HG03066 (cell line): ENCODE data around the gene GMIP.

Experiments used
- ATAC-seq: cut with Tn5 transposase; IDR thresholded peaks from one replicate; pipeline ENCODE4 v1.9.1; 2021; ENCODE audit warnings: low read depth; ENCODE audit not compliant: unreplicated experiment

The GMIP gene

GRCh38 chr19:19659646-19660245, 16.3 kb upstream of the GMIP start:
- no peak for ATAC-seq

GRCh38 chr19:19657397-19657783, 13.9 kb upstream of the GMIP start:
- ATAC-seq = no peak

DNA sequence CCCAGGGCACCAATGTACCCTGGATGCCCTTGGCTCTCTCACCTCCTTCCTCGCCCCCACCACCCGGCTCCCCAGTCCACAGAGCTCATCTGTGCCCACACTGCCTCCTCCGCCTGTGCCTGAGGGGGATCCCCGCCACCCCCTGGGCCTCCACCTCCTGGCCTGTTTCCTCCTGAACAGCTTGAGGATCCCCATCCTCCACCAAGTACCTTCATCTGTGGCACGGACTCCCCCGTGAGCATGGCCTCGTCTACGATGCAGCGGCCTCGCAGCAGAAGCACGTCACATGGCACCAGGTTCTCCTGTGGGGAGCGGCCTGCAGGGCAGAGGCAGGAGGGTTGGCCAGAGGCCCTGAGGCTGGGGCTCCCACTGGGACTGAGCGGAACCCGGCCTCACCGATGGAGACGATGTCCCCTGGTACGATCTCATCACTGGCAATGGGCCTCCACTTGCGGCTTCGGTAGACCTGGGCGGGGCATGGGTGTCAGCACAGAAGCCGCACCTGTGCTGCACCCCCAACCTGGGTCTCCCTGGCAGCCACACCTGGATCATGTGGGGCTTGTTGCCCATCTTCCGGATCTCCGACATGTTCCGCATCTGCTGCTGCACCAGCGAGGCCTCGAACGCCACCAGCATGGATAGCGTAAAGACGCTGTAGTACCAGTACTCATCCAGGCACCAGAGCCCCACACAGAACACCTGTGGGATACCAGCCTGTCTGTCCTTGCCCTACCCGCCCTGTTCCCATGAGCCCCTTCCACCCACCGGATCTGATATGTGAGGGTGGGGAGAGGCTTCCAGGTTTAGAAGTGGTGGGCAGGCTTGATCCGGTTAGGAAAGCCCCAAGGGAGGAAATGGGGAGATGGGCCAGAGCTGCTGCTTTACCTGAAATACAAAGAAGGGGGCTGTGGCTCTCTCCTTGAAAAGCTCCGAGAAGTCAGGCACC, 13.3 kb upstream of the GMIP start:
- no peak for ATAC-seq

DNA sequence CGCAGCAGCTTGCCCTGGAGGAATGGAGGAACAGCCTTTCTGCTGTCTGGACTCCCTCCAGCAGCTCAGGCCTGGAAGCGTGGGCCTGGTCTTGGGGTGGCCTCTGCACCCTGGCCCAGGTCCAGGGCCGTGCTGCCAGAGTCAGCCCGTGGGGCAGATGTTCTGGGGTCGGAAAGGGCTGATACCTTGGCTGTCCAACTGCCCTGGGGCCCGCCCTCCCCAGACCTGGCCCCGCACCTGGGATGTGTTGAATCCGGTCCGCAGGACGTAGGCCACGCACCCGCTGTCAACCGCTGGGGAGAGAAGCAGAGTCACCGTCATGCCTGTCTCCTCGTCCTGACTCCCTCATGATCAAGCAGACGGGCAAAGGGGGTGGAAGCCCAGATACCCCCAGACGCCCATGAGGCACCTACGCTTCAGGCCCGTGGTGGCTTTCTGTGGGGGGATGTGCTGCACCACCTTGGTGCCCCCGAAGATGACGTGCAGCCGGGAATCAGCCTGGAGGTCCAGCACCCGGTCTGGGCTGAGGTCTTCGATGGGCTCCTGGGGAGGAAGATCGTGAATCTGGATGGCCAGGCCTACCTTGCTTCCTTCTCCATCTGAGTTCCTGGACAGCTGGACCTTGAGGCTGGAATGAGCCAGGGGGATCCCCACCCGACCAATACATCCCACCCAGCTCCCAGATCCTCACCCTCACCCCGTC, 12.3 kb upstream of the GMIP start:
- ATAC-seq = no peak

- ATAC-seq = no peak
These were observed 11.7 kb upstream of the GMIP start for GRCh38 chr19:19655051-19655594.

DNA sequence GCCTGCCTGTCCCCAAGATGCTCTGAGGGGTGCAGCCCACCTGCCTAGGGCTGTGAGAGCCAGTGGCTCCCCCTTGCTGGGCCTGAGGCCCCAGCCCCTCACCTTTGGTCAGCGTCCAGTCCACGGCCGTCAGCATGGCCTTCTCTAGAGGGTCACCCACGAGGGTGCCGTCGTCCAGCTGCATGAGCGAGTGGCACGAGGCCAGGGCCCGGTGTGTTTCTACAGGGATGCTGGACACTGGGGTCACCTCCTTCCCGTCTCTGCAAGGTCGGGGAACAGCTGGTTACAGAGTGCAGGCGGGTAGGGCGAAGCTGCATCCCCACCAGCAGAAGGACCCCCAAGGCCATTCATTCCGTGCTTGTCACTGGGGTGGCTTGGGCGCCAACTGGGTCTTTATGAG, 11.0 kb upstream of the GMIP start:
- ATAC-seq = no peak

GRCh38 chr19:19653597-19654147, 10.2 kb upstream of the GMIP start:
- ATAC-seq = no peak

- ATAC-seq = no peak
These were observed 9.2 kb upstream of the GMIP start for GRCh38 chr19:19652482-19653295.

DNA sequence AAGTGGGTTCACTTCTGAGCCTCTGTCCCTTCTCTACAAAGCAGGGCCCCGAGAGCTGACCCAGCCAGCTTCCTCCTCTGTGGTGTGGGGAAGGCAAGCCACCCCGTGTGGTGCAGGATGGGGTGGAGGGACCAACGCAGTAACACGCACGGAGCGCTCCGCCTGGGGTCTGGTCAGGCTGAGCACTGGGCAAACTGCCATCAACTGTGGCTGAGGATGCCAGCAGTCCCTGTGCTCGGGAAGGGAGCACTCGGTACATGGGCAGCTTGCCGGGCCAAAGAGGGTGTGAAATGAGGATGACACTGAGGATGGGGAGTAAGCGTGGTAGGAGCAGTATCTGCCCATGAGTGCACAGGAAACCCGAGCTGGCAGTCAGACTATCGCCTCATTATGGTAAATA, 7.6 kb upstream of the GMIP start:
- ATAC-seq = no peak

DNA sequence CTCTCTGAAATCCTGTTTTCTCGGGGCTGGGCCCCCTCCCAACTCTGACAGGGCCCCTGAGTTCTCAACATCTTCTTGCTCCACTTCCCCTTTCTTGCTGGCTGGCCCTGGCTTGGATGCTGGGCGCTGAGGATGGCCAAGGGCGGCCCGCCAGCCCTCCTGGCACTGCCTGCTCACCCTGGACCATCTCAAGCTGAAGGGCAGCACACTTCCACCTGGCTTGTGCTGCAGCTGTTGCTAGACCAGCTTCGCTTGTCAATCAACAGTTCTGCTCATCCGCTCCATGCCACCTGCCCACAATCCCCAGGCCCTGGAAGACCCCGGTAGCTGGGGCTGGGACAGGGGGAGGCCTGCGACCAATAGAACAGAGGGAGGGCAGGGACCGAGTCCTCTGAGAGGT, 6.9 kb upstream of the GMIP start:
- ATAC-seq = no peak

DNA sequence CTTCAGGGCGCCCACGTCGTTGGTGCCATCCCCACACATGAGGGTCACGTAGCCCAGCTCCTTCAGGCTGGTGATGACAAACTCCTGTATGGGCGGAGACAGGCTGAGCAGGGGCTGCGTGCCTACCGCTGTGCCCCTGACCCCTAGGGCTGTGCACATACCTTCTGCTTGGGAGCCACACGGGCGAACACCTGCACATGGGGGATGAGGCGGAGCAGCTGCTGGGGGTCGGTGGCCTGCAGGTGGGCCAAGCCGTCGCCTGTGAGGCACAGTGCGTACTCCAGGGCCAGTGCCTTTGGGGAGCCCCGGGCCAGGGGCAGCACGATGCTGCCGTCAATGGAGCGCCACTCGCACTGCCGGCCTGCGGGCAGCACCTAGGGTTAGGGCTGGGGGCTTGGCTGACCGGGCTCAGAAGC, 6.1 kb upstream of the GMIP start:
- no peak for ATAC-seq

GRCh38 chr19:19649155-19649554, 5.7 kb upstream of the GMIP start:
- no peak for ATAC-seq

DNA sequence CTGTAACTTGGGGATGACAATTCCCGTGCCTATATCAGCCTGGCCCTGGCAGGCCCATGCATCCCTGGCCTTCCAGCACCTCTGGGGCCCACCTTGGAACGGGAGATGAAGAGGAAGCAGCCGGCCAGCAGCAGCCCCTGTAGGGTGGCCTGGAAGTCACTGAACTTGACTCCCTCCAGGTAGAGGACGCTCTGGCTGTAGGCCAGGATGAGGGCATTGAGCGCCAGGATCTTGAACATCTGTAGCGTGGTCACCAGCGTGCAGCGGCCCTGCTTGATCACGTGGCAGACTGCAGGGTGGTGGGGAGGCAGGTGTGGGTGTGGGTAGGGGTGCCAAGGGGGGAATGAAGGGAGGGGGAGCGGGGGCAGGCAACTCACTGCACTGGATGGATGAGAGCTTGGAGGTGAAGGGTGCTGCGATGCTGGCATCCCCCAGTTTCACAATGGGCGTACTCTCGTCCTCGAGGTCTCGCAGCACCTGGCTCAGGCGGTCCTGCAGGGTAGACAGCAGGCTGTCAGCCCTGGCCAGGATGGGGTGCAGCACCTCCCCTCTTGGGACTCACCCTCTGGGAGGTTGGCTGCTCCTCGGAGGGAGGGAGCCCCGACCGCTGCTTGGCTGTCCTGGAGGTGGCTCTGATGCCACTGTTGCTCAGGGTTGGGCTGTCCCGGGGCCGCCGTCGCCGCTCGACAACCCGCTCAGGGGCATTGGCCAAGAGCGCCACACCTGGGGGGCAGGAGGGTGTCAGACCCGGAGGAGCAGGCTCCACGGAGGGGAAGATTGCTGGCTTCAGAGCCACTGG, 3.8 kb upstream of the GMIP start:
- ATAC-seq = no peak

- no peak for ATAC-seq
These were observed 1.9 kb upstream of the GMIP start for GRCh38 chr19:19645233-19645870.

- ATAC-seq = no peak
These were observed 564 bp upstream of the GMIP start for GRCh38 chr19:19644054-19644388.

DNA sequence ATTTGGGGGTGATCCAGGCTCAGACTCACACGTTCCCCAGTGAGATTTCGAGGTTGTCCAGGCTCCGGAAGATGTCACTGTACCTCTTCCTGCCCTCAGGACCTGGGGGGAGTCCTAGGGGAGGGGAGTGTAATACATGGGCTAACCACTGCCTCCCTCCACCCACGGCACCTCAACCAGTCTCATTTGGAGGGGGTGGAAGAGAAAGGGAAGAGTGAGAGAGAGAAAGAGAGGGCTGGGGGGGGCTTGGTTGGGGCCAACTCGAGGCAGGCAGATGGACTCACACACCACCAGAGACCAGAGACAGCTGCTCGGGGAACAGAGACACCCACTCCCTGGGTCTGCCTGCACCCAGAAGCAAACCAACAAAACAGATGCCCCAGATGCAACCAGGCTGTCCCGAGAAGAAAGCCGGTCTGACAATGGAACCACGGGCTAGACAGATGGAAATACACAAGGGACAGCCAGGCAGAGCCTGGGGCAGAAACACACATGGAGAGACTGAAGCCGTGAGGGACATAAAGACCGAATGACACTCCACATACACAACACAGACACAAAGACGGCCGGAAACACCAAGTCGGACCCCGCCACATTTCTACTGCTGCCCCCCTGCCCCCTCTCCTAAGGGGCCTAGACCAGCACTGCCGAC, 825 bp downstream of the GMIP start:
- peak; percentile 22 for ATAC-seq

DNA sequence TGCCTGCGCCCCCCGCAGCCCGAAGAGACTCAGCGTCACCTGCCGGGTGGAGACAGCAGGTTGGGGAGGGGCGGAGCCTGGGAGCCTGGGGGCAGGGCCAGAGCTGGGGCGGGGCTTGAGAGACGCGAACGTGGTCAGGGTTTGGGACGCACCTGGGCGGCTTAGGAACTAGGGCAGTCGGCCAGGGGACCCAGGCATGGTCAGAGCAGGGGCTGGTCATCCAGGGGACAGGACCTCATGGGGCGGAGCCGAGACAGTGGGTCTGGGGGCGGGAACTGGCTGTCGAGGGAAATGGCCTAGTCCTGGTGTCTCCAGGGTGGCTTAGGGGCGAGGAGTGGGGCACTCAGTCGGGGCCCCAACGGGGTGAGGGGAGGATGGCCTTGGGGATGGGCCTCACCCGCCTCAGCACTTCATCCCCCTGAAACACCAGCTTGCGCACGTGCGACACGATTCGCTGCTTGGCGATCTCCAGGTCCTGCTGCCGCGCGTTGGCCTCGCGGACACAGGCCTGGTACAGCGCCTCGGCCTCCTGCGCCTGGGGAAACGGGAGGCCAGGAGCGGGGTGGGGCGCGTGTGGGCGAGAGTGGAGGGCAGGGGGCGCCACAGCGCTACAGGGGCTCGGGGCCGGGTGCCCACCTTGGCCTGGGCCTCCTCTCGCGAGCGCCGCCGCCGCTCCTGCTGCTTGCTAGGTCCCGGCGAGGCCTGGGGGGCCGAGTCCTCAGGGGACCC, 5.8 kb downstream of the GMIP start:
- ATAC-seq = no peak

GRCh38 chr19:19637186-19637522, 6.3 kb downstream of the GMIP start:
- ATAC-seq = no peak
